Neural progenitor cell (in vitro differentiated cells): ENCODE measurements around the gene CYP4F3. TPM values are rescaled to one million over a fixed set of nuclear protein-coding genes. Genes with fewer than 3 reads are reported as not detected.

Source experiments
- DNase-seq: peaks from one replicate; pipeline ENCODE4 v3.0.0-alpha.2; 2016; ENCODE audit warnings: low spot score
- H2AFZ ChIP-seq: fragments of 200-600 bp; sonication (generic); replicated peaks from 2 replicates; pipeline ENCODE4 v1.6.1; 2016; ENCODE audit warnings: antibody characterized with exemption
- H3F3A ChIP-seq: fragments of 200-600 bp; sonication (generic); 2 replicates; pipeline ENCODE4 v1.6.1; 2016; ENCODE audit warnings: antibody characterized with exemption, low read depth
- H3K27ac ChIP-seq: fragments of 200-600 bp; sonication (generic); 2 replicates; pipeline ENCODE4 v1.5.1; 2016; ENCODE audit warnings: mild to moderate bottlenecking
- H3K27me3 ChIP-seq: fragments of 200-600 bp; sonication (generic); 2 replicates; pipeline ENCODE4 v1.6.1; 2016; ENCODE audit warnings: mild to moderate bottlenecking, moderate library complexity
- H3K36me3 ChIP-seq: fragments of 200-600 bp; sonication (generic); 2 replicates; pipeline ENCODE4 v1.5.1; 2016
- H3K4me1 ChIP-seq: fragments of 200-600 bp; sonication (generic); 2 replicates; pipeline ENCODE4 v1.6.1; 2016; ENCODE audit warnings: mixed run types
- H3K4me2 ChIP-seq: fragments of 200-600 bp; sonication (generic); 2 replicates; pipeline ENCODE4 v1.6.1; 2016
- H3K4me3 ChIP-seq: fragments of 200-600 bp; sonication (generic); 2 replicates; pipeline ENCODE4 v1.5.1; 2016
- H3K79me2 ChIP-seq: fragments of 200-600 bp; sonication (generic); 2 replicates; pipeline ENCODE4 v1.6.1; 2016; ENCODE audit warnings: low read depth
- H3K9ac ChIP-seq: fragments of 200-600 bp; sonication (generic); 2 replicates; pipeline ENCODE4 v1.6.1; 2016
- H3K9me3 ChIP-seq: fragments of 200-600 bp; sonication (generic); 2 replicates; pipeline ENCODE4 v1.5.1; 2016; ENCODE audit warnings: low read depth
- H4K20me1 ChIP-seq: fragments of 200-600 bp; sonication (generic); 2 replicates; pipeline ENCODE4 v1.6.1; 2016; ENCODE audit warnings: low read depth
- H3K27ac Mint-ChIP-seq: 3 replicates; pipeline ENCODE4 v1.8.0; 2021; ENCODE audit warnings: mixed read lengths
- H3K27me3 Mint-ChIP-seq: 2 replicates; pipeline ENCODE4 v1.8.0; 2022; ENCODE audit warnings: low read depth, mild to moderate bottlenecking, inconsistent platforms, moderate library complexity, mixed read lengths; ENCODE audit not compliant: insufficient read depth
- H3K36me3 Mint-ChIP-seq: 3 replicates; pipeline ENCODE4 v1.8.0; 2021; ENCODE audit warnings: mixed read lengths
- H3K4me1 Mint-ChIP-seq: 3 replicates; pipeline ENCODE4 v1.8.0; 2021; ENCODE audit warnings: mixed read lengths
- H3K4me3 Mint-ChIP-seq: 3 replicates; pipeline ENCODE4 v1.8.0; 2021; ENCODE audit warnings: mild to moderate bottlenecking, moderate library complexity, mixed read lengths
- H3K9me3 Mint-ChIP-seq: 3 replicates; pipeline ENCODE4 v1.8.0; 2020; ENCODE audit warnings: mixed read lengths
- CTCF ChIP-seq: fragments of 200-600 bp; sonication (generic); IDR thresholded peaks from 2 replicates; pipeline ENCODE4 v1.5.1; 2017; ENCODE audit warnings: antibody characterized with exemption, mild to moderate bottlenecking
- EZH2 ChIP-seq: fragments of 200-600 bp; sonication (generic); IDR thresholded peaks from 2 replicates; pipeline ENCODE4 v1.6.1; 2017; ENCODE audit warnings: antibody characterized with exemption, mild to moderate bottlenecking, moderate library complexity
- EZH2phosphoT487 ChIP-seq: fragments of 200-600 bp; sonication (generic); IDR thresholded peaks from 2 replicates; pipeline ENCODE4 v1.6.1; 2017; ENCODE audit warnings: antibody characterized with exemption
- total RNA-seq: library from RNA; depleted of rRNA; stranded (reverse); fragments of >200 nt; gene quantifications from 2 replicates; pipeline ENCODE4 v1.2.3, GENCODE V29; 2015; ENCODE audit warnings: low replicate concordance

The CYP4F3 gene
- total RNA-seq, 1 donor from 2014 or later, result not detected

DNA sequence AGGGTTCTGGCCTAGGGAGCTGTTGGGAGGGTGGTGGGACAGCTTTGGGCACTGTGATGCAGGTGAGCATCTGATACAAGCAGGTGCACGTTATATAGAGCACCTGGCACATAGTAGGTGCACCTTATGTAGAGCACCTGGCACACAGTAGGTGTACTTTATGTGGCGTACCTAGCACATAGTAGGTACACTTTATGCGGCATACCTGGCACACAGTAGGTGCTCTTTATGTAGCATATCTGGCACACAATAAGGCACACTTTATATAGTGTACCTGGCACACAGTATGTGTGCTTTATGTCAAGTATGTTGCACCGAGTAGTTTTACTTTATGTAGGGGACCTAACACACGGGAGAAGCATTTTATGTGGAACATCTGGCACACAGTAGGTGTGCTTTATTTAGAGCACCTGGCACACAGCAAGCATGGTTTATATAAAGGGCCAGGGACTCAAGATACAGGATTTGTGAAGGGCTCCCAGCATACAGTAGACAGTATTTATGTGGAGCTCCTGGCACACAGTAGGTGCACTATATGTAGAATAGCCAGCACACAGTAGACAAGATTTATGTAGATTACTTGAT lies 30.6 kb downstream of the CYP4F3 start:
- Histone ChIP-seq H3K27ac (no peak overlapping the region), H3K4me3 (no peak overlapping the region), H3K9me3 (peaks cover 3% of the 10 kb centered on the region), H3K4me1 (no peaks in the 10 kb centered on the region), H2AFZ (no peak overlapping the region), H3K27me3 (no peaks in the 10 kb centered on the region), H3K9ac (no peak overlapping the region), H3K36me3 (no peaks in the 10 kb centered on the region), H3K4me2 (no peak overlapping the region), H3F3A (no peaks in the 10 kb centered on the region), H3K79me2 (no peaks in the 10 kb centered on the region), H4K20me1 (no peaks in the 10 kb centered on the region)
- H3K4me1 Mint-ChIP-seq, result no peaks in the 10 kb centered on the region
- TF ChIP-seq EZH2phosphoT487 (no peak), CTCF (no peak), EZH2 (no peak)
- peaks cover 12% of the 10 kb centered on the region for H3K9me3 Mint-ChIP-seq
- H3K36me3 Mint-ChIP-seq, result peaks cover 1% of the 10 kb centered on the region
- DNase-seq, result no peak
- H3K27ac Mint-ChIP-seq, result no peak overlapping the region
- H3K4me3 Mint-ChIP-seq, result no peak overlapping the region
- H3K27me3 Mint-ChIP-seq, result peaks cover 7% of the 10 kb centered on the region

DNA sequence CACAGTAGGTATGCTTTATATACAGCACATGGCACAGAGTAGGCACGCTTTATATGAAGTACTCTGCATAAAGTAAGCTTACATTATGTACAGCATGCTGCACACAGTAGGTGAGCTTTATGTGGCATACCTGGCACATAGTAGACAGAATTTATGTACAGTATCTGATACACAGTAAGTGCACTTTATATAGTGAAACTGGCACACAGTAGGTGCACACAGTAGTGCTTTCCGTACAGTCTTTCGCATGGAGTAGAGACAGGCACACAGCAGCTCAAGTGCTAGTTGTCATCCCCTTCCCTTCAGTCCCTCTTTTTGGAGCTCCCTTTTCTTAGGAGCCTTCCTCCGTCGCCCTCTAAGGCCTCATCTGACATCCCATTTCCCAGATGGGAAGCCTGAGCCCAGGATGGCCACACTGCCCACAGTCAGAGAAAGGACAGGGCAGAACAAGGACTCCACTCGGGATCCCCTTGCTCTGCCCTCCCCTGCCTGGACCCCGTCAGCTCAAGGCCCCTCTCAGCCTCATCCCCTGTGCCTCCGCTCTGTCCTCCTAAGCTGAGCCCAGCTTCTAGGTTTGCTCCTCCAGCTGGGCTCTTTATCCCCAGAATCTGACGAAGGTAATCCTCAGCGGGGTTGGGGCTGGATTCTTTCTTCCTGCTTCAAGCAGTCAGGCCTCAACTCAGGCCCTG lies 31.3 kb downstream of the CYP4F3 start:
- Mint-ChIP-seq H3K27ac (no peak overlapping the region), H3K4me1 (no peaks in the 10 kb centered on the region), H3K27me3 (peaks cover 7% of the 10 kb centered on the region), H3K36me3 (peaks cover 1% of the 10 kb centered on the region), H3K4me3 (no peak overlapping the region), H3K9me3 (peaks cover 15% of the 10 kb centered on the region)
- H2AFZ ChIP-seq, result no peak overlapping the region
- no peaks in the 10 kb centered on the region for H3K79me2 ChIP-seq
- no peak for DNase-seq
- H3K9me3 ChIP-seq, result peaks cover 3% of the 10 kb centered on the region
- H3K27ac ChIP-seq, result no peak overlapping the region
- H3K4me1 ChIP-seq, result no peaks in the 10 kb centered on the region
- TF ChIP-seq EZH2 (no peak), CTCF (no peak), EZH2phosphoT487 (no peak)
- H4K20me1 ChIP-seq, result no peaks in the 10 kb centered on the region
- no peaks in the 10 kb centered on the region for H3K36me3 ChIP-seq
- no peaks in the 10 kb centered on the region for H3F3A ChIP-seq
- no peak overlapping the region for H3K4me2 ChIP-seq
- no peak overlapping the region for H3K4me3 ChIP-seq
- no peaks in the 10 kb centered on the region for H3K27me3 ChIP-seq
- no peak overlapping the region for H3K9ac ChIP-seq

DNA sequence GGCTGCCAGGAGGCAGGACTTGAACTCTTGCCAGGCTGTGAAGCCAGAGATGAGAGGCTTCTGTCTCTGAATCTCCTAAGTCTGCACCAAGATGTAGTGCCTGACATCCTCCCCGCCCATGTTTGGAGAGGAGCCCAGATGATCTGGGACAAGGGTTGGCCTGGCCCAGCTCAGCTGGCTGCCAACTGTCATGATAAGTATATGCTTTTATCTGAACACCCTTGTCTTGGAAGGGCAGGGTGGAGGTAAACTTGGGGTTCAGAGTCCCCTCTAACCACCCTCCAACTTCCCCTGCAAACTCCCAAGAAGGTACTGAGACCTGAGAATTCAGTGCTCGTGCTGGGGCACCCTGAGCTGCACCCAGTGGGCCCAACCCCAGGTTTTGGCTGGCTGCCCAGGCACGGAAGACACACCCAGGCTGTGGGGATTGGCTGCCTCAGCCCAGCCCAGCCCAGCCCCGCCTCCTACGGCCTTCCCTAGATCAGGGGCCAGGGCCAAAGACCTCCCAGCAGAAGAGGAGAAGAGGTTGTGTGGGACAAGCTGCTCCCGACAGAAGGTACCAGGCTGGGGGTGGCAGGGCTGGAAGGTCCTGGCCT lies 32.0 kb downstream of the CYP4F3 start, which contains the start of gene CYP4F12:
CYP4F12 (plus strand) TSS at position 508 of the 596 bp plus-strand sequence. CDS start 443 bp downstream, outside the sequence.
- no peaks in the 10 kb centered on the region for H3K36me3 ChIP-seq
- no peak within 1 kb of the TSS for H3K4me3 ChIP-seq
- peaks cover 7% of the 10 kb centered on the region for H3K27me3 Mint-ChIP-seq
- no peak within 1 kb of the TSS for H3K4me2 ChIP-seq
- H3K9me3 Mint-ChIP-seq, result peaks cover 18% of the 10 kb centered on the region
- H3K27ac Mint-ChIP-seq, result no peak within 1 kb of the TSS
- no peaks in the 10 kb centered on the region for H3K27me3 ChIP-seq
- no peak within 1 kb of the TSS for H3K27ac ChIP-seq
- H3F3A ChIP-seq, result no peaks in the 10 kb centered on the region
- no peak for DNase-seq
- no peaks in the 10 kb centered on the region for H3K4me1 ChIP-seq
- H3K9me3 ChIP-seq, result peaks cover 3% of the 10 kb centered on the region
- H3K4me3 Mint-ChIP-seq, result no peak within 1 kb of the TSS
- no peak for TF ChIP-seq EZH2
- TF ChIP-seq CTCF, result no peak
- no peak for TF ChIP-seq EZH2phosphoT487
- H3K4me1 Mint-ChIP-seq, result no peaks in the 10 kb centered on the region
- peaks cover 1% of the 10 kb centered on the region for H3K36me3 Mint-ChIP-seq
- no peak within 1 kb of the TSS for H2AFZ ChIP-seq
- no peak within 1 kb of the TSS for H3K9ac ChIP-seq
- no peaks in the 10 kb centered on the region for H4K20me1 ChIP-seq
- H3K79me2 ChIP-seq, result no peaks in the 10 kb centered on the region
